Kidney (tissue), 14 donors: ENCODE measurements around the gene C1QTNF6. TPM values are rescaled to one million over a fixed set of nuclear protein-coding genes. Genes with fewer than 3 reads are reported as not detected.
A peak's percentile ranks its signal among the peaks of the same experiment; 100 is the strongest.

Experiments used
- DNase-seq, 5 donors: peaks; one replicate each; pipeline ENCODE4 v3.0.0-alpha.2; 2013 to 2020
- FAIRE-seq: peaks from 2 replicates; lab custom pipeline; 2012; peaks lifted over from hg19 to GRCh38; lab: Jason Lieb, UNC
- H3K27ac ChIP-seq, 2 donors: one replicate each; pipeline ENCODE4 v1.7.0; 2013; ENCODE audit warnings: low read depth in 2 of 2, low read length in 2 of 2, inconsistent platforms in 1 of 2
- H3K27me3 ChIP-seq: one replicate; pipeline ENCODE4 v1.7.1; 2013; ENCODE audit warnings: low read length, inconsistent platforms; ENCODE audit not compliant: control insufficient read depth, insufficient read depth
- H3K36me3 ChIP-seq, 3 donors: one replicate each; pipeline versions ENCODE4 v1.7.0 to v1.7.1; 2013; ENCODE audit warnings: low read length in 3 of 3, control low read depth in 1 of 3, inconsistent platforms in 1 of 3; ENCODE audit not compliant: insufficient read depth in 3 of 3, control insufficient read depth in 2 of 3
- H3K4me1 ChIP-seq, 3 donors: one replicate each; pipeline versions ENCODE4 v1.7.0 to v1.7.1; 2013; ENCODE audit warnings: low read length in 3 of 3, inconsistent platforms in 1 of 3, low read depth in 1 of 3; ENCODE audit not compliant: control insufficient read depth in 2 of 3, insufficient read depth in 2 of 3
- H3K4me3 ChIP-seq, 3 donors: one replicate each; pipeline versions ENCODE4 v1.7.0 to v1.8.1; 2013; ENCODE audit warnings: low read length in 3 of 3, control low read depth in 1 of 3, inconsistent platforms in 1 of 3
- H3K9ac ChIP-seq, 3 donors: one replicate each; pipeline versions ENCODE4 v1.7.0 to v1.7.1; 2013; ENCODE audit warnings: low read length in 3 of 3, control low read depth in 1 of 3, inconsistent platforms in 1 of 3
- H3K9me3 ChIP-seq, 3 donors: one replicate each; pipeline versions ENCODE4 v1.7.0 to v1.7.1; 2013; ENCODE audit warnings: low read length in 3 of 3, control low read depth in 1 of 3, inconsistent platforms in 1 of 3; ENCODE audit not compliant: control insufficient read depth in 2 of 3, insufficient read depth in 1 of 3
- CTCF ChIP-seq: IDR thresholded peaks from 3 replicates; pipeline ENCODE4 v1.5.1; 2012; ENCODE audit warnings: mild to moderate bottlenecking, moderate library complexity, borderline replicate concordance; ENCODE audit not compliant: insufficient read depth; ENCODE audit errors: extremely low read depth
- intact Hi-C: fragments of 100-400 bp; cut with DNase I; formaldehyde crosslinking; loops from one replicate; pipeline ENCODE4 v1.11.1; 2022
- polyA plus RNA-seq: library from polyadenylated mRNA; stranded (reverse); fragments of 350-450 nt; fragmentation: Illumina TruSeq; extraction: RNeasy Lipid Tissue Mini Kit (QIAGEN cat#74804); gene quantifications from one replicate; pipeline ENCODE4 v1.2.3, GENCODE V29; 2014; ENCODE audit warnings: low read depth, low replicate concordance; ENCODE audit not compliant: insufficient read depth
- total RNA-seq: library from RNA; stranded (reverse); fragmentation: NEBNext Ultra II Directional; extraction: Animal tissue kit (Norgen Biotek cat#: 25700); gene quantifications from one replicate; pipeline ENCODE4 v1.2.1, GENCODE V29; 2021
- donor health status: control.
- donor health status: control.
- donor health status: control.
- donor health status: control.
- donor health status: control.
- donor health status: DM: yes; HTN: yes; CAD: no.
- donor health status: Normal renal cell carcinoma (clear cell type).

C1QTNF6 gene
- total and polyA plus RNA-seq, 2 donors from 2014 or later, result 3.2 to 8.0 TPM

- H3K4me1 ChIP-seq, result peaks cover 8 to 23% (median 20%) of the 10 kb centered on the region in 3 donors
Measured at GRCh38 chr22:37183432-37184379, 4.3 kb downstream of the C1QTNF6 start.

GRCh38 chr22:37182949-37183245 lies 5.2 kb downstream of the C1QTNF6 start:
- FAIRE-seq, result no peak
- no peak overlapping the region for H3K4me3 ChIP-seq
- no peak for TF ChIP-seq CTCF
- H3K27ac ChIP-seq, result no peak overlapping the region
- no peaks in the 10 kb centered on the region for H3K27me3 ChIP-seq
- no peak overlapping the region for H3K9ac ChIP-seq
- H3K9me3 ChIP-seq, result no peaks in the 10 kb centered on the region
- H3K36me3 ChIP-seq, result no peaks in the 10 kb centered on the region
- peak in 2 of 5 donors; percentile 33 to 41 for DNase-seq
- intact Hi-C loops, result no loop called here
- H3K4me1 ChIP-seq, result peaks cover 4 to 23% (median 22%) of the 10 kb centered on the region in 3 donors

More at GRCh38 chr22:37183432-37184379, 4.3 kb downstream of the C1QTNF6 start:
- TF ChIP-seq CTCF, result no peak
- Histone ChIP-seq H3K27me3 (no peaks in the 10 kb centered on the region), H3K27ac (no peak overlapping the region), H3K4me3 (no peak overlapping the region), H3K36me3 (no peaks in the 10 kb centered on the region), H3K9me3 (no peaks in the 10 kb centered on the region), H3K9ac (no peak overlapping the region)
- DNase-seq (peak in 2 of 5 donors; percentile 37 to 58), FAIRE-seq (no peak)
- intact Hi-C loops, result no loop called here

GRCh38 chr22:37182101-37182948 lies 5.7 kb downstream of the C1QTNF6 start:
- Histone ChIP-seq H3K36me3 (no peaks in the 10 kb centered on the region), H3K27me3 (no peaks in the 10 kb centered on the region), H3K9me3 (no peaks in the 10 kb centered on the region), H3K9ac (no peak overlapping the region), H3K4me1 (peaks cover 4 to 20% (median 18%) of the 10 kb centered on the region in 3 donors), H3K27ac (no peak overlapping the region), H3K4me3 (no peak overlapping the region)
- FAIRE-seq (no peak), DNase-seq (peak in 2 of 5 donors; percentile 32 to 61)
- TF ChIP-seq CTCF, result no peak
- intact Hi-C loops, result no loop called here
